Transverse colon (tissue), 4 donors: ENCODE data around the gene CHIT1.

Source experiments
- CTCF ChIP-seq, 5 experiments: fragments of 200-600 bp in 3 of 5; fragments of 450-650 bp in 2 of 5; sonication (generic) in 3 of 5; IDR thresholded peaks; 1 replicate in 2 of 5; 2 replicates in 3 of 5; pipeline ENCODE4 v1.5.1; 2016 to 2017; ENCODE audit warnings: antibody characterized with exemption in 5 of 5, inconsistent platforms in 3 of 5, mild to moderate bottlenecking in 2 of 5, moderate library complexity in 1 of 5
- EP300 ChIP-seq: sonication (generic); formaldehyde crosslinking; IDR thresholded peaks from one replicate; pipeline ENCODE4 v1.6.1; 2017; ENCODE audit warnings: antibody characterized with exemption, low read depth
- POLR2A ChIP-seq: fragments of 450-650 bp; IDR thresholded peaks from one replicate; pipeline ENCODE4 v1.6.1; 2016; ENCODE audit warnings: antibody characterized with exemption, mild to moderate bottlenecking, moderate library complexity
- POLR2AphosphoS5 ChIP-seq, 3 donors: sonication (generic); formaldehyde crosslinking; IDR thresholded peaks; one replicate each; pipeline ENCODE4 v1.6.1; 2016; ENCODE audit warnings: antibody characterized with exemption in 3 of 3

- no peak for TF ChIP-seq CTCF (IDR thresholded peaks at IDR 0.05)
- TF ChIP-seq POLR2A: no peak
- TF ChIP-seq POLR2AphosphoS5 (IDR thresholded peaks at IDR 0.05): no peak
- no peak for TF ChIP-seq EP300
Observed at GRCh38 chr1:203217139-203217655, 12.3 kb downstream of the CHIT1 start.
